GM12878 (cell line): ENCODE results near the gene TTYH3. TPM values are rescaled to one million over a fixed set of nuclear protein-coding genes. Genes with fewer than 3 reads are reported as not detected.

Source experiments
- polyA plus RNA-seq, 11 experiments: library from polyadenylated mRNA; depleted of rRNA in 4 of 11; unstranded in 6 of 11; stranded (reverse) in 5 of 11; fragments of >200 nt; fragmentation: Nextera tagmentation in 4 of 11; fragmentation: Illumina TruSeq in 1 of 11; extraction: Ambion mirVana in 4 of 11; extraction: Trizol in 1 of 11; gene quantifications; 1 replicate in 1 of 11; 2 replicates in 10 of 11; pipeline versions ENCODE4 v1.2.1 to v1.2.3, GENCODE V29; 2011 to 2016; ENCODE audit warnings: inconsistent platforms in 2 of 11, missing spikeins in 2 of 11, low read depth in 1 of 11
- total RNA-seq, 4 experiments: library from RNA; depleted of rRNA in 3 of 4; stranded (reverse); fragments of >200 nt in 3 of 4; fragmentation: Illumina TruSeq in 1 of 4; extraction: Trizol in 1 of 4; gene quantifications; 2 replicates each; pipeline versions ENCODE4 v1.2.1 to v1.2.3, GENCODE V29; 2013 to 2021

Gene TTYH3
- total and polyA plus RNA-seq, 10 of the 15 experiments (the other 5 are each of a cell fraction or from before 2014, with no cell fraction given): 0.79 to 71.4 (median 10.5) TPM

Other genes starting within 250 kb of the TTYH3 start
- gene CHST12, start 228.4 kb upstream of the TTYH3 start, total RNA-seq (2014; rRNA removed): 2.0 and 2.4 TPM in 2 replicates
- 0.78 and 1.1 TPM in 2 replicates for gene CHST12, start 228.4 kb upstream of the TTYH3 start, total RNA-seq (2014; rRNA removed; fragmentation: Illumina TruSeq; extraction: Trizol)
- gene CHST12, start 228.4 kb upstream of the TTYH3 start, total RNA-seq (2021): 6.9 and 8.4 TPM in 2 replicates
- 5.9 and 14.2 TPM in 2 replicates for gene CHST12, start 228.4 kb upstream of the TTYH3 start, polyA plus RNA-seq (2011; rRNA removed)
- 0.19 and 0.43 TPM in 2 replicates for gene CHST12, start 228.4 kb upstream of the TTYH3 start, polyA plus RNA-seq (2014; fragmentation: Illumina TruSeq; extraction: Trizol)
- gene CHST12, start 228.4 kb upstream of the TTYH3 start, polyA plus RNA-seq (2014; fragmentation: Nextera tagmentation; extraction: Ambion mirVana): under 1 TPM; 0.05 to 0.33 TPM
- gene CHST12, start 228.4 kb upstream of the TTYH3 start, polyA plus RNA-seq (2014; rRNA removed): 4.2 and 6.0 TPM in 2 replicates
- gene CHST12, start 228.4 kb upstream of the TTYH3 start, polyA plus RNA-seq (2016; fragmentation: Nextera tagmentation; extraction: Ambion mirVana): 10 to 100 TPM; 11.8 TPM
- not detected in 2 replicates for gene GRIFIN, start 155.6 kb upstream of the TTYH3 start, total RNA-seq (2014; rRNA removed)
- not detected in 2 replicates for gene GRIFIN, start 155.6 kb upstream of the TTYH3 start, total RNA-seq (2014; rRNA removed; fragmentation: Illumina TruSeq; extraction: Trizol)
- gene GRIFIN, start 155.6 kb upstream of the TTYH3 start, total RNA-seq (2021): not detected in 2 replicates
- gene GRIFIN, start 155.6 kb upstream of the TTYH3 start, polyA plus RNA-seq (2011; rRNA removed): not detected in 2 replicates
- not detected in 2 replicates for gene GRIFIN, start 155.6 kb upstream of the TTYH3 start, polyA plus RNA-seq (2014; fragmentation: Illumina TruSeq; extraction: Trizol)
- gene GRIFIN, start 155.6 kb upstream of the TTYH3 start, polyA plus RNA-seq (2014; fragmentation: Nextera tagmentation; extraction: Ambion mirVana): not detected
- not detected in 2 replicates for gene GRIFIN, start 155.6 kb upstream of the TTYH3 start, polyA plus RNA-seq (2014; rRNA removed)
- gene GRIFIN, start 155.6 kb upstream of the TTYH3 start, polyA plus RNA-seq (2016; fragmentation: Nextera tagmentation; extraction: Ambion mirVana): not detected
- gene LFNG, start 112.2 kb upstream of the TTYH3 start, total RNA-seq (2014; rRNA removed): 0.11 and 0.68 TPM in 2 replicates
- gene LFNG, start 112.2 kb upstream of the TTYH3 start, total RNA-seq (2014; rRNA removed; fragmentation: Illumina TruSeq; extraction: Trizol): 0.22 and 0.23 TPM in 2 replicates
- 0.62 and 0.80 TPM in 2 replicates for gene LFNG, start 112.2 kb upstream of the TTYH3 start, total RNA-seq (2021)
- gene LFNG, start 112.2 kb upstream of the TTYH3 start, polyA plus RNA-seq (2011; rRNA removed): 0.33 and 0.43 TPM in 2 replicates
- 0.15 TPM in 1 of 2 replicates, not detected in the other for gene LFNG, start 112.2 kb upstream of the TTYH3 start, polyA plus RNA-seq (2014; fragmentation: Illumina TruSeq; extraction: Trizol)
- under 1 TPM; 0.09 to 0.18 TPM for gene LFNG, start 112.2 kb upstream of the TTYH3 start, polyA plus RNA-seq (2014; fragmentation: Nextera tagmentation; extraction: Ambion mirVana)
- 0.68 and 0.81 TPM in 2 replicates for gene LFNG, start 112.2 kb upstream of the TTYH3 start, polyA plus RNA-seq (2014; rRNA removed)
- gene LFNG, start 112.2 kb upstream of the TTYH3 start, polyA plus RNA-seq (2016; fragmentation: Nextera tagmentation; extraction: Ambion mirVana): not detected
- 27.2 and 35.2 TPM in 2 replicates for gene BRAT1, start 76.5 kb upstream of the TTYH3 start, total RNA-seq (2014; rRNA removed)
- gene BRAT1, start 76.5 kb upstream of the TTYH3 start, total RNA-seq (2014; rRNA removed; fragmentation: Illumina TruSeq; extraction: Trizol): 4.1 and 5.2 TPM in 2 replicates
- gene BRAT1, start 76.5 kb upstream of the TTYH3 start, total RNA-seq (2021): 31.0 and 32.8 TPM in 2 replicates
- gene BRAT1, start 76.5 kb upstream of the TTYH3 start, polyA plus RNA-seq (2011; rRNA removed): 2.9 and 8.1 TPM in 2 replicates
- 0.76 and 3.3 TPM in 2 replicates for gene BRAT1, start 76.5 kb upstream of the TTYH3 start, polyA plus RNA-seq (2014; fragmentation: Illumina TruSeq; extraction: Trizol)
- under 1 TPM; 0.13 to 0.68 TPM for gene BRAT1, start 76.5 kb upstream of the TTYH3 start, polyA plus RNA-seq (2014; fragmentation: Nextera tagmentation; extraction: Ambion mirVana)
- gene BRAT1, start 76.5 kb upstream of the TTYH3 start, polyA plus RNA-seq (2014; rRNA removed): 23.8 and 32.6 TPM in 2 replicates
- gene BRAT1, start 76.5 kb upstream of the TTYH3 start, polyA plus RNA-seq (2016; fragmentation: Nextera tagmentation; extraction: Ambion mirVana): 10 to 100 TPM; 43.6 to 53.3 TPM
- 3.7 and 4.3 TPM in 2 replicates for gene IQCE, start 73.0 kb upstream of the TTYH3 start, total RNA-seq (2014; rRNA removed)
- 2.3 and 2.5 TPM in 2 replicates for gene IQCE, start 73.0 kb upstream of the TTYH3 start, total RNA-seq (2014; rRNA removed; fragmentation: Illumina TruSeq; extraction: Trizol)
- 7.9 and 8.1 TPM in 2 replicates for gene IQCE, start 73.0 kb upstream of the TTYH3 start, total RNA-seq (2021)
- 2.8 and 3.7 TPM in 2 replicates for gene IQCE, start 73.0 kb upstream of the TTYH3 start, polyA plus RNA-seq (2011; rRNA removed)
- gene IQCE, start 73.0 kb upstream of the TTYH3 start, polyA plus RNA-seq (2014; fragmentation: Illumina TruSeq; extraction: Trizol): 3.0 and 3.1 TPM in 2 replicates
- under 1 TPM; 0.37 to 0.45 TPM for gene IQCE, start 73.0 kb upstream of the TTYH3 start, polyA plus RNA-seq (2014; fragmentation: Nextera tagmentation; extraction: Ambion mirVana)
- 5.6 and 6.1 TPM in 2 replicates for gene IQCE, start 73.0 kb upstream of the TTYH3 start, polyA plus RNA-seq (2014; rRNA removed)
- 1 to 10 TPM; 5.8 to 5.9 TPM for gene IQCE, start 73.0 kb upstream of the TTYH3 start, polyA plus RNA-seq (2016; fragmentation: Nextera tagmentation; extraction: Ambion mirVana)
- gene AMZ1, start 56.2 kb downstream of the TTYH3 start, total RNA-seq (2014; rRNA removed): 0.62 and 1.1 TPM in 2 replicates
- 0.60 and 0.67 TPM in 2 replicates for gene AMZ1, start 56.2 kb downstream of the TTYH3 start, total RNA-seq (2014; rRNA removed; fragmentation: Illumina TruSeq; extraction: Trizol)
- gene AMZ1, start 56.2 kb downstream of the TTYH3 start, total RNA-seq (2021): 1.2 and 1.4 TPM in 2 replicates
- 0.95 TPM in 2 replicates for gene AMZ1, start 56.2 kb downstream of the TTYH3 start, polyA plus RNA-seq (2011; rRNA removed)
- gene AMZ1, start 56.2 kb downstream of the TTYH3 start, polyA plus RNA-seq (2014; fragmentation: Illumina TruSeq; extraction: Trizol): 0.33 and 0.59 TPM in 2 replicates
- under 1 TPM; 0.02 to 0.11 TPM for gene AMZ1, start 56.2 kb downstream of the TTYH3 start, polyA plus RNA-seq (2014; fragmentation: Nextera tagmentation; extraction: Ambion mirVana)
- 0.72 and 0.77 TPM in 2 replicates for gene AMZ1, start 56.2 kb downstream of the TTYH3 start, polyA plus RNA-seq (2014; rRNA removed)
- gene AMZ1, start 56.2 kb downstream of the TTYH3 start, polyA plus RNA-seq (2016; fragmentation: Nextera tagmentation; extraction: Ambion mirVana): 1 to 10 TPM; 1.5 to 2.0 TPM
- 8.0 and 8.6 TPM in 2 replicates for gene GNA12, start 212.3 kb downstream of the TTYH3 start, total RNA-seq (2014; rRNA removed)
- 15.5 and 16.6 TPM in 2 replicates for gene GNA12, start 212.3 kb downstream of the TTYH3 start, total RNA-seq (2014; rRNA removed; fragmentation: Illumina TruSeq; extraction: Trizol)
- 42.1 and 42.8 TPM in 2 replicates for gene GNA12, start 212.3 kb downstream of the TTYH3 start, total RNA-seq (2021)
- gene GNA12, start 212.3 kb downstream of the TTYH3 start, polyA plus RNA-seq (2011; rRNA removed): 26.8 and 51.8 TPM in 2 replicates
- gene GNA12, start 212.3 kb downstream of the TTYH3 start, polyA plus RNA-seq (2014; fragmentation: Illumina TruSeq; extraction: Trizol): 13.0 and 31.2 TPM in 2 replicates
- gene GNA12, start 212.3 kb downstream of the TTYH3 start, polyA plus RNA-seq (2014; fragmentation: Nextera tagmentation; extraction: Ambion mirVana): 1 to 10 TPM; 1.9 to 3.0 TPM
- 34.5 and 34.9 TPM in 2 replicates for gene GNA12, start 212.3 kb downstream of the TTYH3 start, polyA plus RNA-seq (2014; rRNA removed)
- 1 to 10 TPM; 3.4 to 4.1 TPM for gene GNA12, start 212.3 kb downstream of the TTYH3 start, polyA plus RNA-seq (2016; fragmentation: Nextera tagmentation; extraction: Ambion mirVana)